Activated CD4-positive, alpha-beta memory T cell treated with anti-CD3 and anti-CD28 coated beads for 36 hours (primary cell): Measurements from ENCODE around the gene GARS1. TPM values are rescaled to one million over a fixed set of nuclear protein-coding genes. Genes with fewer than 3 reads are reported as not detected.

Experiments
- CTCF ChIA-PET: fragments of 350-600 bp; sonication (Branson Sonifier 250); formaldehyde crosslinking; loops from one replicate; lab custom pipeline; 2021; ENCODE audit warnings: antibody characterized with exemption, inconsistent platforms; lab: Charles Lee
- POLR2A ChIA-PET: fragments of 350-600 bp; sonication (Branson Sonifier 250); formaldehyde crosslinking; loops from one replicate; lab custom pipeline; 2021; ENCODE audit warnings: antibody characterized with exemption; lab: Charles Lee
- DNase-seq: peaks from one replicate; pipeline ENCODE4 v3.0.0-alpha.2; 2020
- H3K27ac Mint-ChIP-seq: one replicate; pipeline ENCODE4 v1.8.0; 2021; ENCODE audit warnings: mixed read lengths
- H3K27me3 Mint-ChIP-seq: one replicate; pipeline ENCODE4 v1.8.0; 2021; ENCODE audit warnings: mixed read lengths
- H3K36me3 Mint-ChIP-seq: one replicate; pipeline ENCODE4 v1.8.0; 2021; ENCODE audit warnings: mixed read lengths
- H3K4me1 Mint-ChIP-seq: one replicate; pipeline ENCODE4 v1.8.0; 2021; ENCODE audit warnings: low read depth, mixed read lengths
- H3K4me3 Mint-ChIP-seq: one replicate; pipeline ENCODE4 v1.8.0; 2021; ENCODE audit warnings: mild to moderate bottlenecking, mixed read lengths
- H3K9me3 Mint-ChIP-seq: one replicate; pipeline ENCODE4 v1.8.0; 2021; ENCODE audit warnings: mixed read lengths
- intact Hi-C: fragments of 100-400 bp; cut with micrococcal nuclease; formaldehyde crosslinking; loops from one replicate; pipeline ENCODE4 v1.15.1; 2023
- total RNA-seq, 2 experiments: library from RNA; stranded (reverse); gene quantifications; one replicate each; pipeline ENCODE4 v1.2.3, GENCODE V29; 2021

Gene GARS1
- total RNA-seq, 2 experiments from 2014 or later: 345 to 368 TPM

GRCh38 chr7:30674876-30675275 lies 80.2 kb downstream of the GARS1 start:
- no peaks in the 10 kb centered on the region for H3K4me1 Mint-ChIP-seq
- POLR2A ChIA-PET: no interaction called here
- H3K27ac Mint-ChIP-seq: no peak overlapping the region
- CTCF ChIA-PET: no interaction called here
- H3K4me3 Mint-ChIP-seq: no peak overlapping the region
- H3K27me3 Mint-ChIP-seq: peaks cover 22% of the 10 kb centered on the region
- intact Hi-C loops: no loop called here
- no peaks in the 10 kb centered on the region for H3K9me3 Mint-ChIP-seq
- DNase-seq: no peak
- no peaks in the 10 kb centered on the region for H3K36me3 Mint-ChIP-seq

GRCh38 chr7:30678805-30679204 lies 84.1 kb downstream of the GARS1 start:
- H3K9me3 Mint-ChIP-seq: no peaks in the 10 kb centered on the region
- H3K4me1 Mint-ChIP-seq: peaks cover 11% of the 10 kb centered on the region
- ChIA-PET CTCF (no interaction called here), POLR2A (interaction anchor here (0.9 kb wide), 1 partner anchor 11 kb away, joined by 3 read pairs; no protein-coding TSS in a partner anchor)
- H3K27me3 Mint-ChIP-seq: peaks cover 51% of the 10 kb centered on the region
- H3K27ac Mint-ChIP-seq: no peak overlapping the region
- DNase-seq: no peak
- no peak overlapping the region for H3K4me3 Mint-ChIP-seq
- no peaks in the 10 kb centered on the region for H3K36me3 Mint-ChIP-seq
- intact Hi-C loops: no loop called here

- CTCF ChIA-PET: interaction anchor here (1.2 kb wide), 1 partner anchor 60 kb away, joined by 3 read pairs; no protein-coding TSS in a partner anchor
- H3K4me3 Mint-ChIP-seq: no peak overlapping the region
Measured at GRCh38 chr7:30679664-30680063, 85.0 kb downstream of the GARS1 start.

GRCh38 chr7:30681331-30681797 lies 86.7 kb downstream of the GARS1 start:
- ChIA-PET POLR2A (no interaction called here), CTCF (interaction anchor here (1.5 to 1.9 kb wide), 3 partner anchors 22 to 60 kb away, joined by 4 to 12 read pairs (median 7); no protein-coding TSS in a partner anchor)
- Mint-ChIP-seq H3K27ac (no peak overlapping the region), H3K4me3 (peak overlapping the region; percentile 40), H3K36me3 (no peaks in the 10 kb centered on the region), H3K27me3 (peaks cover 56% of the 10 kb centered on the region), H3K4me1 (peaks cover 11% of the 10 kb centered on the region), H3K9me3 (no peaks in the 10 kb centered on the region)
- DNase-seq: no peak
- intact Hi-C loops: loop anchor here (5.0 kb wide), 1 partner anchor 61 kb away; no protein-coding TSS in a partner anchor

More at GRCh38 chr7:30679664-30680063, 85.0 kb downstream of the GARS1 start:
- DNase-seq: no peak
- intact Hi-C loops: loop anchor here (5.0 kb wide), 1 partner anchor 63 kb away; no protein-coding TSS in a partner anchor
- H3K36me3 Mint-ChIP-seq: no peaks in the 10 kb centered on the region
- no peak overlapping the region for H3K27ac Mint-ChIP-seq
- H3K27me3 Mint-ChIP-seq: peaks cover 55% of the 10 kb centered on the region
- peaks cover 11% of the 10 kb centered on the region for H3K4me1 Mint-ChIP-seq
- H3K9me3 Mint-ChIP-seq: no peaks in the 10 kb centered on the region
- POLR2A ChIA-PET: no interaction called here

GRCh38 chr7:30681815-30682211 lies 87.1 kb downstream of the GARS1 start:
- DNase-seq: no peak
- peaks cover 11% of the 10 kb centered on the region for H3K4me1 Mint-ChIP-seq
- peak overlapping the region; percentile 40 for H3K4me3 Mint-ChIP-seq
- intact Hi-C loops: loop anchor here (5.0 kb wide), 1 partner anchor 60 kb away; no protein-coding TSS in a partner anchor
- POLR2A ChIA-PET: interaction anchor here (1.1 kb wide), 1 partner anchor 56 kb away, joined by 3 read pairs; no protein-coding TSS in a partner anchor
- H3K27ac Mint-ChIP-seq: no peak overlapping the region
- no peaks in the 10 kb centered on the region for H3K36me3 Mint-ChIP-seq
- CTCF ChIA-PET: interaction anchor here (1.5 to 1.9 kb wide), 3 partner anchors 21 to 59 kb away, joined by 4 to 12 read pairs (median 7); no protein-coding TSS in a partner anchor
- H3K27me3 Mint-ChIP-seq: peaks cover 54% of the 10 kb centered on the region
- no peaks in the 10 kb centered on the region for H3K9me3 Mint-ChIP-seq

GRCh38 chr7:30682212-30683083 lies 87.8 kb downstream of the GARS1 start, which contains the start of gene CRHR2:
TSS of gene CRHR2 (minus strand) at chr7:30682456. CDS start at chr7:30682280, 176 bp downstream.
- H3K27me3 Mint-ChIP-seq: peaks cover 51% of the 10 kb centered on the region

GRCh38 chr7:30683306-30683705 lies 88.6 kb downstream of the GARS1 start:
- peaks cover 50% of the 10 kb centered on the region for H3K27me3 Mint-ChIP-seq
- intact Hi-C loops: loop anchor here (5.0 kb wide), 1 partner anchor 59 kb away; no protein-coding TSS in a partner anchor
- H3K36me3 Mint-ChIP-seq: no peaks in the 10 kb centered on the region

More at GRCh38 chr7:30682212-30683083, 87.8 kb downstream of the GARS1 start, which contains the start of gene CRHR2:
- Mint-ChIP-seq H3K4me1 (peaks cover 11% of the 10 kb centered on the region), H3K36me3 (no peaks in the 10 kb centered on the region), H3K27ac (no peak within 1 kb of the TSS), H3K4me3 (peak within 1 kb of the TSS; percentile 47), H3K9me3 (no peaks in the 10 kb centered on the region)
- CTCF ChIA-PET: interaction anchor here (1.5 to 1.9 kb wide), 3 partner anchors 21 to 59 kb away, joined by 4 to 12 read pairs (median 7); no protein-coding TSS in a partner anchor
- peak; percentile 48 for DNase-seq
- POLR2A ChIA-PET: interaction anchor here (1.1 kb wide), 1 partner anchor 55 kb away, joined by 3 read pairs; no protein-coding TSS in a partner anchor
- intact Hi-C loops: loop anchor here (5.0 kb wide), 1 partner anchor 60 kb away; no protein-coding TSS in a partner anchor

More at GRCh38 chr7:30683306-30683705, 88.6 kb downstream of the GARS1 start:
- H3K4me1 Mint-ChIP-seq: peaks cover 11% of the 10 kb centered on the region
- no peaks in the 10 kb centered on the region for H3K9me3 Mint-ChIP-seq
- ChIA-PET CTCF (interaction anchor here (1.8 kb wide), 1 partner anchor 56 kb away, joined by 12 read pairs; no protein-coding TSS in a partner anchor), POLR2A (no interaction called here)
- H3K4me3 Mint-ChIP-seq: no peak overlapping the region
- no peak for DNase-seq
- H3K27ac Mint-ChIP-seq: no peak overlapping the region

Other genes starting within 250 kb of the GARS1 start
- 10 to 100 TPM; 12.8 to 14.0 TPM for gene NOD1, start 116.1 kb upstream of the GARS1 start, total RNA-seq
- 10 to 100 TPM; 60.5 to 68.0 TPM for gene GGCT, start 90.0 kb upstream of the GARS1 start, total RNA-seq
- gene CRHR2, start 87.6 kb downstream of the GARS1 start, total RNA-seq: under 1 TPM in 1 of 2 experiments, not detected in 1; 0.07 TPM
- gene INMT, start 157.3 kb downstream of the GARS1 start, total RNA-seq: not detected
- 1 to 10 TPM; 1.1 to 1.6 TPM for gene MINDY4, start 176.5 kb downstream of the GARS1 start, total RNA-seq